ENCODE measurements around the gene KRT72. TPM values are rescaled to one million over a fixed set of nuclear protein-coding genes. Genes with fewer than 3 reads are reported as not detected.

The KRT72 gene
- total RNA-seq, 1 donor: not detected

GRCh38 chr12:52630599-52631200 is 29.4 kb upstream of the KRT72 start:
- Histone ChIP-seq H3K36me3 (ENCODE audit: insufficient read depth, low read length) (no peaks in the 10 kb centered on the region), H3K27me3 (ENCODE audit: insufficient read depth, low read length) (peaks cover 47% of the 10 kb centered on the region), H3K4me1 (ENCODE audit: insufficient read depth, low read length) (no peaks in the 10 kb centered on the region), H3K4me3 (ENCODE audit: insufficient read depth, low read length) (no peak overlapping the region), H3K79me2 (ENCODE audit: insufficient read depth, low read length) (no peaks in the 10 kb centered on the region), H3K9me3 (ENCODE audit: low read depth, low read length) (no peaks in the 10 kb centered on the region), H2AFZ (ENCODE audit: low read length) (no peak overlapping the region), H3K4me2 (ENCODE audit: insufficient read depth, low read length) (no peak overlapping the region), H4K20me1 (ENCODE audit: insufficient read depth, low read length) (no peaks in the 10 kb centered on the region), H3K27ac (ENCODE audit: low read depth, low read length) (no peak overlapping the region)
- no peak for TF ChIP-seq CTCF (IDR thresholded peaks at IDR 0.05; ENCODE audit: extremely low read depth, low read depth, low read length)
- no peak for DNase-seq (ENCODE audit: insufficient read length, low spot score, missing footprints)

DNA sequence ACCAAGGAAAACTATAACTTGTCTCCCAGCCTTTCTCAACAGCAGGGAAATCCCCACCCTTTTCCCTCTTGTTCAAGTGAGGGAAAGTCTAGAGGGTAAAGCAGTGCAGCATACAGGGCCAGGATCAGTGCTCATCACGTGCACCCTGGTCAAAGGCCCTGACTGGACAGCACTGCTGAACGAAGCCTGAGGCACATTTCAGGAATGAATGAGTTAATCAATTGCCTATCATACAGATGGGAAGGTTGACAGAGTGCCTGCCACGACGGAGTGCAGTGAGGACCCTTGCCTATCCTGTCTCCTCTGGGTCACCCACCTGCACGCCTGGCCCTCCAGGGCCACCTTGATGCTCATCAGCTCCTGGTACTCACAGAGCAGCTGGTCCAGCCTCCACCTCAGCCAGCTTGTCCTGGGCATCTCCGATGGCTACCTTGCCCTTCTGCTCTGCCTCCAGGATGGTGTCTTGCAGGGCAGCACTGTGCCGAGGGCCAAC is 28.8 kb upstream of the KRT72 start:
- Histone ChIP-seq H3K27me3 (ENCODE audit: insufficient read depth, low read length) (peaks cover 44% of the 10 kb centered on the region), H3K9me3 (ENCODE audit: low read depth, low read length) (no peaks in the 10 kb centered on the region), H3K79me2 (ENCODE audit: insufficient read depth, low read length) (no peaks in the 10 kb centered on the region), H4K20me1 (ENCODE audit: insufficient read depth, low read length) (no peaks in the 10 kb centered on the region), H3K4me3 (ENCODE audit: insufficient read depth, low read length) (no peak overlapping the region), H3K4me2 (ENCODE audit: insufficient read depth, low read length) (no peak overlapping the region), H3K4me1 (ENCODE audit: insufficient read depth, low read length) (no peaks in the 10 kb centered on the region), H2AFZ (ENCODE audit: low read length) (no peak overlapping the region), H3K36me3 (ENCODE audit: insufficient read depth, low read length) (no peaks in the 10 kb centered on the region), H3K27ac (ENCODE audit: low read depth, low read length) (no peak overlapping the region)
- DNase-seq (ENCODE audit: insufficient read length, low spot score, missing footprints): no peak
- TF ChIP-seq CTCF (IDR thresholded peaks at IDR 0.05; ENCODE audit: extremely low read depth, low read depth, low read length): no peak

- no peak overlapping the region for H2AFZ ChIP-seq (ENCODE audit: low read length)
- no peak for DNase-seq (ENCODE audit: insufficient read length, low spot score, missing footprints)
- H3K79me2 ChIP-seq (ENCODE audit: insufficient read depth, low read length): no peaks in the 10 kb centered on the region
- H4K20me1 ChIP-seq (ENCODE audit: insufficient read depth, low read length): no peaks in the 10 kb centered on the region
- no peaks in the 10 kb centered on the region for H3K9me3 ChIP-seq (ENCODE audit: low read depth, low read length)
- H3K27me3 ChIP-seq (ENCODE audit: insufficient read depth, low read length): peaks cover 40% of the 10 kb centered on the region
- H3K36me3 ChIP-seq (ENCODE audit: insufficient read depth, low read length): no peaks in the 10 kb centered on the region
- no peak overlapping the region for H3K27ac ChIP-seq (ENCODE audit: low read depth, low read length)
- TF ChIP-seq CTCF (IDR thresholded peaks at IDR 0.05; ENCODE audit: extremely low read depth, low read depth, low read length): no peak
- no peak overlapping the region for H3K4me2 ChIP-seq (ENCODE audit: insufficient read depth, low read length)
- no peak overlapping the region for H3K4me3 ChIP-seq (ENCODE audit: insufficient read depth, low read length)
- no peaks in the 10 kb centered on the region for H3K4me1 ChIP-seq (ENCODE audit: insufficient read depth, low read length)
Measured at GRCh38 chr12:52629281-52630007, 28.2 kb upstream of the KRT72 start.

- no peak for DNase-seq (ENCODE audit: insufficient read length, low spot score, missing footprints)
- Histone ChIP-seq H3K27ac (ENCODE audit: low read depth, low read length) (no peak overlapping the region), H4K20me1 (ENCODE audit: insufficient read depth, low read length) (no peaks in the 10 kb centered on the region), H3K79me2 (ENCODE audit: insufficient read depth, low read length) (no peaks in the 10 kb centered on the region), H3K36me3 (ENCODE audit: insufficient read depth, low read length) (no peaks in the 10 kb centered on the region), H3K9me3 (ENCODE audit: low read depth, low read length) (no peaks in the 10 kb centered on the region), H3K4me3 (ENCODE audit: insufficient read depth, low read length) (no peak overlapping the region), H3K4me1 (ENCODE audit: insufficient read depth, low read length) (no peaks in the 10 kb centered on the region), H3K27me3 (ENCODE audit: insufficient read depth, low read length) (peaks cover 35% of the 10 kb centered on the region), H3K4me2 (ENCODE audit: insufficient read depth, low read length) (no peak overlapping the region), H2AFZ (ENCODE audit: low read length) (no peak overlapping the region)
- no peak for TF ChIP-seq CTCF (IDR thresholded peaks at IDR 0.05; ENCODE audit: extremely low read depth, low read depth, low read length)
Measured at GRCh38 chr12:52628841-52629240, 27.6 kb upstream of the KRT72 start.

All from osteoblast (primary cell).